Stomach smooth muscle (tissue), 2 donors: Measurements from ENCODE around the gene MRPL32.

ENCODE experiments used
- H3K27ac ChIP-seq: one replicate; pipeline ENCODE4 v1.7.0; 2013; ENCODE audit warnings: mild to moderate bottlenecking, low read length, inconsistent platforms
- H3K27me3 ChIP-seq, 2 donors: one replicate each; pipeline ENCODE4 v1.7.0; 2013; ENCODE audit warnings: low read length in 2 of 2; ENCODE audit not compliant: insufficient read depth in 2 of 2, control insufficient read depth in 1 of 2
- H3K36me3 ChIP-seq, 2 donors: one replicate each; pipeline ENCODE4 v1.7.0; 2013; ENCODE audit warnings: low read length in 2 of 2; ENCODE audit not compliant: control insufficient read depth in 2 of 2, insufficient read depth in 2 of 2
- H3K4me1 ChIP-seq: one replicate; pipeline ENCODE4 v1.7.0; 2013; ENCODE audit warnings: low read length; ENCODE audit not compliant: control insufficient read depth, insufficient read depth
- H3K4me3 ChIP-seq, 2 donors: one replicate each; pipeline ENCODE4 v1.7.0; 2013; ENCODE audit warnings: low read length in 2 of 2
- H3K9ac ChIP-seq, 2 donors: one replicate each; pipeline ENCODE4 v1.7.0; 2013; ENCODE audit warnings: low read length in 2 of 2, mild to moderate bottlenecking in 1 of 2
- H3K9me3 ChIP-seq, 2 donors: one replicate each; pipeline ENCODE4 v1.7.0; 2013; ENCODE audit warnings: low read length in 2 of 2; ENCODE audit not compliant: control insufficient read depth in 2 of 2
- donor health status: healthy.
- donor health status: Pancreatic carcinoma.

The MRPL32 gene

GRCh38 chr7:42967391-42967790 lies 35.2 kb downstream of the MRPL32 start:
- Histone ChIP-seq H3K4me1 (peaks cover 2% of the 10 kb centered on the region), H3K36me3 (no peaks in the 10 kb centered on the region), H3K4me3 (no peak overlapping the region), H3K27ac (no peak overlapping the region), H3K27me3 (no peaks in the 10 kb centered on the region), H3K9me3 (no peaks in the 10 kb centered on the region), H3K9ac (no peak overlapping the region)

GRCh38 chr7:42972699-42973500 lies 40.7 kb downstream of the MRPL32 start:
- H3K27ac ChIP-seq, result peak overlapping the region; percentile 69
- H3K36me3 ChIP-seq, result no peaks in the 10 kb centered on the region
- H3K9ac ChIP-seq, result no peak overlapping the region
- H3K4me1 ChIP-seq, result peaks cover 5% of the 10 kb centered on the region
- H3K9me3 ChIP-seq, result no peaks in the 10 kb centered on the region
- H3K4me3 ChIP-seq, result peak overlapping the region; percentile 18 to 47
- H3K27me3 ChIP-seq, result no peaks in the 10 kb centered on the region

- peaks cover 0 to 2% of the 10 kb centered on the region in 2 donors for H3K27me3 ChIP-seq
- no peaks in the 10 kb centered on the region for H3K9me3 ChIP-seq
- H3K4me1 ChIP-seq, result peaks cover 5% of the 10 kb centered on the region
- no peak overlapping the region for H3K4me3 ChIP-seq
- H3K36me3 ChIP-seq, result no peaks in the 10 kb centered on the region
- H3K9ac ChIP-seq, result no peak overlapping the region
- H3K27ac ChIP-seq, result no peak overlapping the region
Measured at GRCh38 chr7:42976371-42976770, 44.2 kb downstream of the MRPL32 start.

GRCh38 chr7:42978496-42978895 lies 46.3 kb downstream of the MRPL32 start:
- Histone ChIP-seq H3K36me3 (no peaks in the 10 kb centered on the region), H3K27me3 (peaks cover 0 to 2% of the 10 kb centered on the region in 2 donors), H3K9ac (no peak overlapping the region), H3K4me1 (no peaks in the 10 kb centered on the region), H3K4me3 (no peak overlapping the region), H3K27ac (no peak overlapping the region), H3K9me3 (no peaks in the 10 kb centered on the region)

- no peaks in the 10 kb centered on the region for H3K9me3 ChIP-seq
- no peak overlapping the region for H3K27ac ChIP-seq
- H3K4me3 ChIP-seq, result no peak overlapping the region
- no peaks in the 10 kb centered on the region for H3K4me1 ChIP-seq
- no peaks in the 10 kb centered on the region for H3K36me3 ChIP-seq
- H3K9ac ChIP-seq, result no peak overlapping the region
- H3K27me3 ChIP-seq, result peaks cover 0 to 2% of the 10 kb centered on the region in 2 donors
Measured at GRCh38 chr7:42980084-42980483, 47.9 kb downstream of the MRPL32 start.

- H3K36me3 ChIP-seq, result no peaks in the 10 kb centered on the region
- H3K27ac ChIP-seq, result no peak overlapping the region
- no peak overlapping the region for H3K9ac ChIP-seq
- no peak overlapping the region for H3K4me3 ChIP-seq
- H3K9me3 ChIP-seq, result no peaks in the 10 kb centered on the region
- H3K4me1 ChIP-seq, result no peaks in the 10 kb centered on the region
- H3K27me3 ChIP-seq, result peaks cover 0 to 2% of the 10 kb centered on the region in 2 donors
Measured at GRCh38 chr7:42980514-42980913, 48.3 kb downstream of the MRPL32 start.

- Histone ChIP-seq H3K36me3 (no peaks in the 10 kb centered on the region), H3K27ac (no peak overlapping the region), H3K9ac (no peak overlapping the region)
Measured at GRCh38 chr7:42981601-42982000, 49.4 kb downstream of the MRPL32 start.

GRCh38 chr7:42982604-42983115 lies 50.5 kb downstream of the MRPL32 start:
- Histone ChIP-seq H3K9me3 (no peaks in the 10 kb centered on the region), H3K9ac (no peak overlapping the region), H3K4me1 (no peaks in the 10 kb centered on the region), H3K36me3 (no peaks in the 10 kb centered on the region), H3K4me3 (no peak overlapping the region), H3K27ac (no peak overlapping the region), H3K27me3 (peaks cover 0 to 2% of the 10 kb centered on the region in 2 donors)

More at GRCh38 chr7:42981601-42982000, 49.4 kb downstream of the MRPL32 start:
- Histone ChIP-seq H3K4me3 (no peak overlapping the region), H3K9me3 (no peaks in the 10 kb centered on the region), H3K4me1 (no peaks in the 10 kb centered on the region), H3K27me3 (peaks cover 0 to 2% of the 10 kb centered on the region in 2 donors)

GRCh38 chr7:42984137-42984536 lies 52.0 kb downstream of the MRPL32 start:
- H3K4me3 ChIP-seq, result no peak overlapping the region
- H3K9ac ChIP-seq, result no peak overlapping the region
- H3K9me3 ChIP-seq, result no peaks in the 10 kb centered on the region
- H3K27ac ChIP-seq, result no peak overlapping the region
- H3K36me3 ChIP-seq, result no peaks in the 10 kb centered on the region
- H3K4me1 ChIP-seq, result no peaks in the 10 kb centered on the region
- H3K27me3 ChIP-seq, result peaks cover 0 to 2% of the 10 kb centered on the region in 2 donors

GRCh38 chr7:42986213-42986612 lies 54.0 kb downstream of the MRPL32 start:
- Histone ChIP-seq H3K36me3 (no peaks in the 10 kb centered on the region), H3K9ac (no peak overlapping the region), H3K27ac (no peak overlapping the region), H3K9me3 (no peaks in the 10 kb centered on the region), H3K27me3 (no peaks in the 10 kb centered on the region), H3K4me3 (no peak overlapping the region), H3K4me1 (no peaks in the 10 kb centered on the region)

GRCh38 chr7:42986781-42987248 lies 54.6 kb downstream of the MRPL32 start:
- Histone ChIP-seq H3K27ac (no peak overlapping the region), H3K9ac (no peak overlapping the region), H3K27me3 (no peaks in the 10 kb centered on the region), H3K36me3 (no peaks in the 10 kb centered on the region), H3K9me3 (no peaks in the 10 kb centered on the region), H3K4me1 (no peaks in the 10 kb centered on the region), H3K4me3 (no peak overlapping the region)
